Transverse colon (tissue), 4 donors: ENCODE results near the gene CNTRL. TPM values are rescaled to one million over a fixed set of nuclear protein-coding genes. Genes with fewer than 3 reads are reported as not detected.
A peak's percentile ranks its signal among the peaks of the same experiment; 100 is the strongest.
"Not testable (repeated sequence)": the region's sequence is repeated elsewhere in the genome, so short reads cannot be mapped to it uniquely, and the experiment has no call there.

Source experiments
- DNase-seq: peaks from one replicate; pipeline ENCODE4 v3.0.0-alpha.2; 2019
- H3K27ac ChIP-seq, 4 donors: fragments of 200-600 bp; sonication (generic); 2 replicates each; pipeline ENCODE4 v1.5.1; 2016 to 2018; ENCODE audit warnings: inconsistent platforms in 4 of 4
- H3K27me3 ChIP-seq: fragments of 200-600 bp; sonication (generic); 2 replicates; pipeline ENCODE4 v1.5.1; 2017; ENCODE audit warnings: inconsistent platforms
- H3K36me3 ChIP-seq, 4 donors: fragments of 200-600 bp; sonication (generic); 2 replicates each; pipeline ENCODE4 v1.5.1; 2017 to 2019; ENCODE audit warnings: inconsistent platforms in 4 of 4
- H3K4me1 ChIP-seq, 4 donors: fragments of 200-600 bp; sonication (generic); 2 replicates each; pipeline ENCODE4 v1.5.1; 2017 to 2020; ENCODE audit warnings: inconsistent platforms in 4 of 4
- H3K4me3 ChIP-seq, 4 donors: fragments of 200-600 bp; sonication (generic); 1 replicate in 1 of 4; 2 replicates in 3 of 4; pipeline versions ENCODE4 v1.5.1 to v1.6.1; 2017 to 2019; ENCODE audit warnings: inconsistent platforms in 4 of 4
- H3K9me3 ChIP-seq, 2 donors: fragments of 200-600 bp; sonication (generic); 2 replicates each; pipeline ENCODE4 v1.5.1; 2017 to 2019; ENCODE audit warnings: inconsistent platforms in 2 of 2
- EP300 ChIP-seq: sonication (generic); formaldehyde crosslinking; IDR thresholded peaks from one replicate; pipeline ENCODE4 v1.6.1; 2017; ENCODE audit warnings: antibody characterized with exemption, low read depth
- POLR2A ChIP-seq: fragments of 450-650 bp; IDR thresholded peaks from one replicate; pipeline ENCODE4 v1.6.1; 2016; ENCODE audit warnings: antibody characterized with exemption, mild to moderate bottlenecking, moderate library complexity
- POLR2AphosphoS5 ChIP-seq, 3 donors: sonication (generic); formaldehyde crosslinking; IDR thresholded peaks; one replicate each; pipeline ENCODE4 v1.6.1; 2016; ENCODE audit warnings: antibody characterized with exemption in 3 of 3
- WGBS, 2 donors: methylation state at CpG; one replicate each; pipeline ENCODE4 v1.1.5; 2018; ENCODE audit warnings: low coverage in 1 of 2; 5-methylcytosine and 5-hydroxymethylcytosine counted together
- in situ Hi-C, 4 donors: fragments of 200-750 bp; cut with MboI; loops; one replicate each; pipeline versions ENCODE4 v1.15.0 to v1.15.1; 2017; ENCODE audit warnings: low sequenced_read_pairs in 3 of 4, low pct_ligation_motif_present in 1 of 4, low pct_unique_long_range_greater_than_20kb in 1 of 4
- intact Hi-C: fragments of 100-400 bp; cut with DNase I; formaldehyde crosslinking; loops from one replicate; pipeline ENCODE4 v1.15.1; 2023; ENCODE audit warnings: low total_unique reads
- total RNA-seq, 4 donors: library from RNA; depleted of rRNA; stranded (reverse); fragments of >200 nt; gene quantifications; one replicate each; pipeline ENCODE4 v1.1.0, GENCODE V29; 2016
- TF ChIP-seq, protein P1 (sequence below), 5 experiments: fragments of 200-600 bp in 3 of 5; fragments of 450-650 bp in 2 of 5; sonication (generic) in 3 of 5; IDR thresholded peaks; 1 replicate in 2 of 5; 2 replicates in 3 of 5; pipeline ENCODE4 v1.5.1; 2016 to 2017; ENCODE audit warnings: antibody characterized with exemption in 5 of 5, inconsistent platforms in 3 of 5, mild to moderate bottlenecking in 2 of 5, moderate library complexity in 1 of 5

The CNTRL gene
- total RNA-seq, 4 donors from 2014 or later = 6.0 to 21.3 (median 11.2) TPM

DNA sequence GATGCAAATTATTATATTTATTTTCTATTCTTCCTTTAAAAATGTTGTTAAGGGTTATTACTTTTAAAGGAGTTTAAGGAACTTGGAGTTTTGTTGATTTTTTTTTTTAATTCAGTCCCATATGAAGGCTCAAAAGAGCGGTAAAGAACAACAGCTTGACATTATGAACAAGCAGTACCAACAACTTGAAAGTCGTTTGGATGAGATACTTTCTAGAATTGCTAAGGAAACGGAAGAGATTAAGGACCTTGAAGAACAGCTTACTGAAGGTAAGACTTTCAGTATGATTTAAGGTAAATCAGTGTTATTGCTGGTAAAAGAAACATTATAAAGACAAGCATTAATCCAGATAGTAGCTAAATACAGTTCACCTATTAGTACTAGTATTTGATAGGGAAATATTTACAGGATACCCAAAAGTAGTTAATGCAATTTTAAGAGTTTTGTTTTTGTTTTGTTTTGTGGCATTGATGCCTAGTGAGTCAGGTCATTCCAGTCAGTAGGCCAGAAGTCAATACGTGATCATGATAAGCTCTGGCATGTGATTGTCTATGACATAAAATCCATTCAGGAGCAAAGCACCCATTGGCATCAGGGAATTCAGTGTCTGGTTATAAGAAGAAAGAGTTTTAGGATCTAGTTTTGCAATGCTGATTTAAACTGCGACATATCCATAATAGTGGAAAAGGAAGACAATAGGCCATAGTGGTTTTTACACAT is 49.2 kb downstream of the CNTRL start:
- no peaks in the 10 kb centered on the region for H3K9me3 ChIP-seq
- intact Hi-C loops = no loop called here
- 87 to 91% methylated on average over 5 of the region's 5 CpGs for WGBS, 2 donors
- no peak for TF ChIP-seq POLR2AphosphoS5 (IDR thresholded peaks at IDR 0.05)
- no peak for TF ChIP-seq POLR2A
- TF ChIP-seq, protein P1, sequence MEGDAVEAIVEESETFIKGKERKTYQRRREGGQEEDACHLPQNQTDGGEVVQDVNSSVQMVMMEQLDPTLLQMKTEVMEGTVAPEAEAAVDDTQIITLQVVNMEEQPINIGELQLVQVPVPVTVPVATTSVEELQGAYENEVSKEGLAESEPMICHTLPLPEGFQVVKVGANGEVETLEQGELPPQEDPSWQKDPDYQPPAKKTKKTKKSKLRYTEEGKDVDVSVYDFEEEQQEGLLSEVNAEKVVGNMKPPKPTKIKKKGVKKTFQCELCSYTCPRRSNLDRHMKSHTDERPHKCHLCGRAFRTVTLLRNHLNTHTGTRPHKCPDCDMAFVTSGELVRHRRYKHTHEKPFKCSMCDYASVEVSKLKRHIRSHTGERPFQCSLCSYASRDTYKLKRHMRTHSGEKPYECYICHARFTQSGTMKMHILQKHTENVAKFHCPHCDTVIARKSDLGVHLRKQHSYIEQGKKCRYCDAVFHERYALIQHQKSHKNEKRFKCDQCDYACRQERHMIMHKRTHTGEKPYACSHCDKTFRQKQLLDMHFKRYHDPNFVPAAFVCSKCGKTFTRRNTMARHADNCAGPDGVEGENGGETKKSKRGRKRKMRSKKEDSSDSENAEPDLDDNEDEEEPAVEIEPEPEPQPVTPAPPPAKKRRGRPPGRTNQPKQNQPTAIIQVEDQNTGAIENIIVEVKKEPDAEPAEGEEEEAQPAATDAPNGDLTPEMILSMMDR (IDR thresholded peaks at IDR 0.05) = no peak
- no peak for TF ChIP-seq EP300
- no peaks in the 10 kb centered on the region for H3K36me3 ChIP-seq
- H3K4me1 ChIP-seq = peaks cover 7 to 20% (median 12%) of the 10 kb centered on the region in 4 donors
- no peaks in the 10 kb centered on the region for H3K27me3 ChIP-seq
- in situ Hi-C loops = no loop called here
- H3K27ac ChIP-seq = no peak overlapping the region
- no peak for DNase-seq
- H3K4me3 ChIP-seq = no peak overlapping the region

DNA sequence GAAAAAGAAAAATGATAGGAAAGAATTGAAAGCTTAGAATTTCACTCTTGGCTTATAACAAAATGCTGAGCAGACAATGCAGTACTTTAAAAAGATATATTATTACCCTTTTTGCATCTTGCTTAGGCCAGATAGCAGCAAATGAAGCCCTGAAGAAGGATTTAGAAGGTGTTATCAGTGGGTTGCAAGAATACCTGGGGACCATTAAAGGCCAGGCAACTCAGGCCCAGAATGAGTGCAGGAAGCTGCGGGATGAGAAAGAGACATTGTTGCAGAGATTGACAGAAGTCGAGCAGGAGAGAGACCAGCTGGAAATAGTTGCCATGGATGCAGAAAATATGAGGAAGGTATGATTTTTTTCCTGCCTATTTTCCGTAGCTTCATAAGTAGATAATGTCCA is 50.8 kb downstream of the CNTRL start:
- in situ Hi-C loops (no loop called here), intact Hi-C loops (no loop called here)
- WGBS, 2 donors = 51 to 56% methylated on average over 3 of the region's 3 CpGs
- no peak overlapping the region for H3K27ac ChIP-seq
- H3K9me3 ChIP-seq = no peaks in the 10 kb centered on the region
- H3K27me3 ChIP-seq = no peaks in the 10 kb centered on the region
- H3K4me3 ChIP-seq = no peak overlapping the region
- H3K36me3 ChIP-seq = no peaks in the 10 kb centered on the region
- H3K4me1 ChIP-seq = peaks cover 7 to 20% (median 12%) of the 10 kb centered on the region in 4 donors
- TF ChIP-seq, protein P1 (IDR thresholded peaks at IDR 0.05) = no peak
- no peak for TF ChIP-seq POLR2AphosphoS5 (IDR thresholded peaks at IDR 0.05)
- TF ChIP-seq EP300 = no peak
- no peak for TF ChIP-seq POLR2A
- DNase-seq = no peak

DNA sequence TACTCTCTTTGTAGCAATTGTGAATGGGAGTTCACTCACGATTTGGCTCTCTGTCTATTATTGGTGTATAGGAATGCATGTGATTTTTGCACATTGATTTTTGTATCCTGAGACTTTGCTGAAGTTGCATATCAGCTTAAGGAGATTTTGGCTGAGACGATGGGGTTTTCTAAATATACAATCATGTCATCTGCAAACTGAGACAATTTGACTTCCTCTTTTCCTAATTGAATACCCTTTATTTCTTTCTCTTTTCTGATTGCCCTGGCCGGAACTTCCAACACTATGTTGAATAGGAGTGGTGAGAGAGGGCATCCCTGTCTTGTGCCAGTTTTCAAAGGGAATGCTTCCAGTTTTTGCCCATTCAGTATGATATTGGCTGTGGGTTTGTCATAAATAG is 54.6 kb downstream of the CNTRL start:
- H3K4me3 ChIP-seq, H3K4me1 ChIP-seq, H3K27me3 ChIP-seq, H3K36me3 ChIP-seq, H3K9me3 ChIP-seq, in situ Hi-C loops, DNase-seq, intact Hi-C loops, H3K27ac ChIP-seq: not testable (repeated sequence)
- WGBS, 2 donors = 81 to 83% methylated on average over 3 of the region's 3 CpGs

DNA sequence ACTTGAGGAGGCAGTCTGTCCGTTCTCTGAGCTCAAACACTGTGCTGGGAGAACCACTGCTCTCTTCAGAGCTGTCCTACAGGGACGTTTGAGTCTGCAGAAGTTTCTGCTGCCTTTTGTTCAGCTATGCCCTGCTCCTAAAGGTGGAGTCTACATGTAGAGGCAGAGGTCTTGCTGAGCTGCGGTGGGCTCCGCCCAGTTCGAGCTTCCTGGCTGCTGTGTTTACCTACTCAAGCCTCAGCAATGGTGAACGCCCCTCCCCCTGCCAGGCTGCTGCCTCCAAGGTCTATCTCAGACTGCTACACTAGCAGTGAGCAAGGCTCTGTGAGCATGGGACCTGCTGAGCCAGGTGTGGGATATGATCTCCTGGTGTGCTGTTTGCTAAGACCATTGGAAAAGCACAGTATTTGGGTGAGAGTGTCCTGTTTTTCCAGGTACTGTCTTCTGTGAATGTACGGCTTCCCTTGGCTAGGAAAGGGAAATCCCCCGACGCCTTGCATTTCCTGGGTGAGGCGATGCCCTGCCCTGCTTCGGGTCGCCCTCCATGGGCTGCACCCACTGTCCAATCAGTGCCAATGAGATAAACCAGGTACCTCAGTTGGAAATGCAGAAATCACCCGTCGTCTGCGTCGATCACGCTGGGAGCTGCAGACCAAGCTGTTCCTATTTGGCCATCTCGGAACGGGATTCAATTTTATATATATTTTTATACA is 58.5 kb downstream of the CNTRL start:
- no peak overlapping the region for H3K27ac ChIP-seq
- in situ Hi-C loops = no loop called here
- DNase-seq = peak; percentile 56

More for the DNA sequence above, 58.5 kb downstream of the CNTRL start:
- Histone ChIP-seq H3K27me3 (no peaks in the 10 kb centered on the region), H3K4me3 (no peak overlapping the region), H3K4me1 (peaks cover 0 to 6% (median 0%) of the 10 kb centered on the region in 4 donors), H3K36me3 (no peaks in the 10 kb centered on the region), H3K9me3 (no peaks in the 10 kb centered on the region)
- WGBS, 2 donors = 78 to 98% methylated on average over 8 to 19 of the region's 19 CpGs
- no peak for TF ChIP-seq POLR2A
- no peak for TF ChIP-seq POLR2AphosphoS5 (IDR thresholded peaks at IDR 0.05)
- TF ChIP-seq EP300 = no peak
- TF ChIP-seq, protein P1 (IDR thresholded peaks at IDR 0.05) = no peak
- intact Hi-C loops = no loop called here
